Ectodermal cell (in vitro differentiated cells): Measurements from ENCODE around the gene MMP17.

Source experiments
- H3K27ac ChIP-seq: 2 replicates; pipeline ENCODE4 v1.7.0; 2013; ENCODE audit warnings: mild to moderate bottlenecking, low read depth, low read length; ENCODE audit not compliant: insufficient read depth, poor library complexity, severe bottlenecking
- H3K27me3 ChIP-seq: 2 replicates; pipeline ENCODE4 v1.7.0; 2013; ENCODE audit warnings: mild to moderate bottlenecking, low read length; ENCODE audit not compliant: insufficient read depth, control insufficient read depth, poor library complexity, severe bottlenecking
- H3K36me3 ChIP-seq: one replicate; pipeline ENCODE4 v1.7.0; 2013; ENCODE audit warnings: low read length; ENCODE audit not compliant: control insufficient read depth, insufficient read depth
- H3K4me1 ChIP-seq: one replicate; pipeline ENCODE4 v1.7.0; 2013; ENCODE audit warnings: low read length; ENCODE audit not compliant: control insufficient read depth, insufficient read depth
- H3K4me3 ChIP-seq: 2 replicates; pipeline ENCODE4 v1.7.0; 2013; ENCODE audit warnings: low read depth, low read length, control low read depth; ENCODE audit not compliant: insufficient read depth
- H3K9me3 ChIP-seq: 2 replicates; pipeline ENCODE4 v1.7.0; 2013; ENCODE audit warnings: mild to moderate bottlenecking, low read length, moderate library complexity; ENCODE audit not compliant: control insufficient read depth
- WGBS, 2 experiments: methylation state at CpG; one replicate each; pipeline ENCODE4 v1.1.7; 2013; ENCODE audit warnings: missing lambda C conversion rate in 2 of 2; 5-methylcytosine and 5-hydroxymethylcytosine counted together

The MMP17 gene

DNA sequence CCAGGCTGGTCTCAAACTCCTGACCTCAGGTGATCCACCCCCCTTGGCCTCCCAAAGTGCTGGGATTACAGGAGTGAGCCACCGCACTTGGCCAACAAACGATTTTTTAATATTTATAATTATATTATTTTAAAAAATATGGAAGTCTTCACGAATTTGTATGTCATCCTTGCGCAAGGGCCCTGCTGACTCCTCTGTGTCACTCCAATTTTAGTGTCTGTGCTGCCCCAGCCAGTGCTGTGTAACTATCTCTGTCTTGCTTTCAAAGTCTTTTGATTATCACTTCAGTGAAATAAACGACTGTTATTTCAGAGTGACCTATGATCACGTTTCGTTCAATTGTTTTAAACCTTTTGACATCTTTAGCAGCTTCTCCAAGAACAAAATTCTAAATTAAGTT, 13.1 kb upstream of the MMP17 start:
- no peak overlapping the region for H3K27ac ChIP-seq
- H3K4me3 ChIP-seq = no peak overlapping the region
- no peaks in the 10 kb centered on the region for H3K4me1 ChIP-seq
- 93 to 98% methylated on average over 5 to 6 of the region's 7 CpGs for WGBS, 2 experiments
- no peaks in the 10 kb centered on the region for H3K27me3 ChIP-seq
- H3K36me3 ChIP-seq = no peaks in the 10 kb centered on the region
- H3K9me3 ChIP-seq = no peaks in the 10 kb centered on the region

DNA sequence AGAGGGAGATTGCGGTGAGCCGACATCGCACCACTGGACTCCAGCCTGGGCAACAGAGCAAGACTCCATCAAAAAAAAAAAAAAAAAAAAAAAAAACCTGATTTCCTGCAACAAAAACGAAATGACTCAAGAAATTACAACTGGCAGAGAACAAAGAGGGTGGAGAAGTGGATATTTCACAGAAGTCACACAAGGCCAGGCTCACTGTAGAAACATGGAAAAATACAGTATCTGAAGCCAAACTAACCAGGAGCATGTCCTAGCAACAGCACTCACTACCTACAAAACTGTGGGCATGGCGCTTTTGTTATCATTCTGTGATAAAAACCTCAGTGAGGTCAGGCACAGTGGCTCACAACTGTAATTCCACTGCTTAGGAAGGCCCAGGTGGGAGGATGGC, 11.7 kb upstream of the MMP17 start:
- no peaks in the 10 kb centered on the region for H3K9me3 ChIP-seq
- H3K4me3 ChIP-seq = no peak overlapping the region
- WGBS, 2 experiments = 75 to 79% methylated on average over 5 of the region's 5 CpGs
- H3K36me3 ChIP-seq = no peaks in the 10 kb centered on the region
- H3K27me3 ChIP-seq = no peaks in the 10 kb centered on the region
- no peak overlapping the region for H3K27ac ChIP-seq
- H3K4me1 ChIP-seq = no peaks in the 10 kb centered on the region

DNA sequence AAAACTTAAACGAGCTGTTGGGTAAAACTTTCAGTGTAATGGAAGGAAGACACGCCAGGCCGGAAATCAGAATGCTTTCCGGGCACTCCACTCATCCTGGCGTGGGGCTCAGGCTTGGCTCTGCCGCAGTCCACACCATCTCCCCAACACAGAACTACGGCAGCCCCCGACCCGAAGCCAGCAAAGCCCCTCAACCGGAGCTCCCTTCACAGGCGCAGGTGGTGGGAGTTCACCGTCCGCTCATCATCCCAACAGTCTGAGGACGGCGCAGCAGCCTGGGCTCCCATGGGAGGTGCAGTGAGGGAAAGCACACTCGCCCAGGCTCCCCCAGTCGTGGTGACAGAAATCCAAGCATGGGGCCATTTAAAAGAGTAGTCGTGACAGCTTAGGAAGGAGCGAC, 11.0 kb upstream of the MMP17 start:
- H3K4me1 ChIP-seq = no peaks in the 10 kb centered on the region
- H3K27ac ChIP-seq = no peak overlapping the region
- H3K36me3 ChIP-seq = no peaks in the 10 kb centered on the region
- WGBS, 2 experiments = 91 to 93% methylated on average over 19 of the region's 19 CpGs
- H3K27me3 ChIP-seq = no peaks in the 10 kb centered on the region
- H3K9me3 ChIP-seq = no peaks in the 10 kb centered on the region
- no peak overlapping the region for H3K4me3 ChIP-seq

DNA sequence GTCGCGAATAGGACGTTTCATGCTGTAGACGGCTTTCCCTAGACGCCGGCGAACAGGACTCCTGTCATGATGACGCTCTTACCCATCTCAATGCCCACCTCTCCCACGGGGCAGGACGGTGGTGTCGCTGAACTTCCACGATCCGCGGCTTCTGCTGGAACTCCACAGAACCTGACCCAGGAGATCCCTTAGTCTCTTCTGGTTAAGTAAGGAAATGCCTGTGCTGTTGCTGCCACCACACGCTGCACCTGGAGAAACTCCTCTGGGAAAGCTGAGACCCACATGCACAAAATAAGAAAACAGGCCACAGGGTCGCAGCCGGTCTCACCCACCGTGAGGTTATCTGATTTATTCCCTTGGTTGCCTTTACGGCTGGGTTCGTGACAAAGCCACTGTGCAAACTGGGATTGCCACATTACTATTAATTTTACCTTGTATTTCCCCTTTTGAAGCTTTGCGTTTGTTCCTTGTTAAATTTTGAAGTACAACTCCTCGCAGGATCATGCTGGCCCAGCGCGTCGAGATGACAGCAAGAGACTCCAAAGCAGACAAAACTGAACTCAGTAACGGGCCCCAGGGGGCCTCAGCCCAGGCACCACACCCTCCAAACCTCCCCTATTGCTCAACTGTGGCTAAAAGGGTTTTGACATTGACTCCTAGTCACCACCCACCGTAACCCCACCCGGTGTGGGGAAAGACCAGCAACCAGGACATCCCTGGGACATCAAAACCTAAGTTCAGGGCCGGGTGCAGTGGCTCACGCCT, 9.2 kb upstream of the MMP17 start:
- H3K4me3 ChIP-seq = no peak overlapping the region
- 90 to 91% methylated on average over 30 of the region's 30 CpGs for WGBS, 2 experiments
- H3K27ac ChIP-seq = no peak overlapping the region
- no peaks in the 10 kb centered on the region for H3K27me3 ChIP-seq
- no peaks in the 10 kb centered on the region for H3K36me3 ChIP-seq
- H3K9me3 ChIP-seq = no peaks in the 10 kb centered on the region
- H3K4me1 ChIP-seq = no peaks in the 10 kb centered on the region

DNA sequence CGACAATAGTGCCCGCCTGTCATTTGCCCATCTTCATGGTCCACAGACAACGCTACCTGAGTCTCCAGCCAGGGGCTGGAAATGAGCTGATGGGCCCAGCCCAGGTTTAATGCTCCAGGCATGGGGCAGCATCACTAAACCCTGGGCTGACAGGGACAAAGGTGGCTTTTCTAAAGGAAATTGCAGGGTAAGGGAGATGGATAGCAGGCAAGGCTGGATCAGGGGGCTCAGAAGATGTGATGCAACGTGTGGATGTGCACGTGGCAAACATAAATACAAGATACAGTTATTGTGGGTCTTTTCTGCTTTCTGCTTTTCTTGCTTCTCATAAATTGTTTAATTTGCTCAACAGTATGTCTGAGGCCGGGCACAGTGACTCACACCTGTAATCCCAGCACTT, 3.7 kb upstream of the MMP17 start:
- no peaks in the 10 kb centered on the region for H3K9me3 ChIP-seq
- no peak overlapping the region for H3K4me3 ChIP-seq
- H3K27ac ChIP-seq = no peak overlapping the region
- peaks cover 3% of the 10 kb centered on the region for H3K4me1 ChIP-seq
- WGBS, 2 experiments = 94 to 96% methylated on average over 6 of the region's 6 CpGs
- H3K36me3 ChIP-seq = no peaks in the 10 kb centered on the region
- peaks cover 25% of the 10 kb centered on the region for H3K27me3 ChIP-seq

DNA sequence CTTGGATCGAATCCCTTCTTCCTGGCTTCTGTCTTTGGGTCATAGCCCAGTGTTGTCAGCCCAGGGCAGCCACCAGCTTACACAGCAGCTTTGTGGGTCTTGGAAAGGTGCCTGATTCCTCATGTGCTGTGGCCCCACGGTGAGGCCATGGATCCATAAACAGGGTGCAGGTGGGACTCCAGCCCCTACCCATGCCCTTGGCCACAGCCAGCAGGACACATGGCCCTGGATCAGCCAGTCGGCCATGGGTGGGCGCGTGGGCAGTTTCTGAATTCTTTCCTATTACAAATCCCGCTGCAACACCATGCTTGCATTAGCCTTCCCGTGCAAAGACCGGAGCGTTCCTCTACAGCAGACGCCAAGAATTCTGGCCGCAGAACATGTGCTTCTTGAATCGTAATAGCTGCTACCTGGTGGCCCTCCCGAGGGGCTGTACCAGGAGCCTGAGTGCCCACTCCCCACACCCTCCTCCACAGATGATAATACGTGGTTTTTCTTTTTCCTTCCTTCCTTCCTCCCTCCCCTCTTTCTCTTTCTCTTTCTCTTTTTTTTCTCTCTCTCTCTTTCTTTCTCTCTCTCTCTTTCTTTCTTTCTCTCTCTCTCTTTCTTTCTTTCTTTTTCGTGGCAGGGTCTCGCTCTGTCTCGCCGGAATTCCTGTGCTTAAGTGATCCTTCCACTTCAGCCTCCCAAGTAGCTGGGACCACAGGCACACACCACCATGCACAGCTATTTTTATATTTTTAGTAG, 2.9 kb upstream of the MMP17 start:
- peaks cover 34% of the 10 kb centered on the region for H3K27me3 ChIP-seq
- H3K4me1 ChIP-seq = peaks cover 11% of the 10 kb centered on the region
- H3K27ac ChIP-seq = no peak overlapping the region
- H3K4me3 ChIP-seq = no peak overlapping the region
- no peaks in the 10 kb centered on the region for H3K9me3 ChIP-seq
- WGBS, 2 experiments = 91% methylated on average over 18 of the region's 18 CpGs
- H3K36me3 ChIP-seq = no peaks in the 10 kb centered on the region

DNA sequence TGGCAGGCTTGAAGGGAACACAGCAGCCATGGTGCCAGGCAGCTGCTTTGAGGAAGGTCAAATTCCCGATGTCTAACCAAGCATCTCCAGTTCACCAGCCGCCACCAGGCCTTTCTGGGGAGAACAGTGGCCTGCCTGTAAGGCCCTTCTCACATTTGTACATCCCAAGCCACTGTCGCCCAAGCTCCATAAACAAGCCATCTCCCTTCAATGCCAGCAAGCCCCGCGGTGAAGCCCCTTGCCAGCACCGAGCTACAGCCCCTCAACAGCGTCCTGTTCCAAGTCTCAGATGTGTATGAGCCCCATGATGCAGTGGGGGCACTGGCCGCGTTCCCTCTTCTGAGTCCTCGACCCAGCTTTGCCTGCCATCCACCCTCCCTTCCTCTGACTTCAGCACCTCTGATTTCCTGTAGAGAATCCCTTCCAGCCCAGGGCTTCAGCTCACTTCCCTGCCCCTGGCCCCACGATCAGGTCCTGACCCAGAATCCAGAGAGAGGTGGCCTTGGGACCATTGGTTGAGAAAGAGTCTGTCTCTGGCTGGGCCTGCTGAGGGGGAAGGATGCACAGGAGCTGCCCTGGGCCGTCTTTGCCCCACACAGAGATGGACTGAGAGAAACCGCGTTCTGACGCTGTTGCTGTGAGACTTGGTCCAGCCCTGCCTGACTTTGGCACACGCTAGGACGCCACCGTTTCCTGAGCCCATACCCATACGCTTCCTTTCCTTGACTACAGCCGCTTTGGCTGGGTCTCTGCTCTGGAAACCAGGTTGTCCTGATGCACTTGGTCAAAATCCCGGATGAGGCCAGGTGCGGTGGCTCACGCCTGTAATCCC, 1.9 kb upstream of the MMP17 start:
- H3K27ac ChIP-seq = no peak overlapping the region
- 88 to 89% methylated on average over 23 of the region's 23 CpGs for whole genome bisulfite sequencing, 2 experiments
- H3K4me1 ChIP-seq = peaks cover 17% of the 10 kb centered on the region
- no peak overlapping the region for H3K4me3 ChIP-seq
- peaks cover 44% of the 10 kb centered on the region for H3K27me3 ChIP-seq
- no peaks in the 10 kb centered on the region for H3K36me3 ChIP-seq
- no peaks in the 10 kb centered on the region for H3K9me3 ChIP-seq

DNA sequence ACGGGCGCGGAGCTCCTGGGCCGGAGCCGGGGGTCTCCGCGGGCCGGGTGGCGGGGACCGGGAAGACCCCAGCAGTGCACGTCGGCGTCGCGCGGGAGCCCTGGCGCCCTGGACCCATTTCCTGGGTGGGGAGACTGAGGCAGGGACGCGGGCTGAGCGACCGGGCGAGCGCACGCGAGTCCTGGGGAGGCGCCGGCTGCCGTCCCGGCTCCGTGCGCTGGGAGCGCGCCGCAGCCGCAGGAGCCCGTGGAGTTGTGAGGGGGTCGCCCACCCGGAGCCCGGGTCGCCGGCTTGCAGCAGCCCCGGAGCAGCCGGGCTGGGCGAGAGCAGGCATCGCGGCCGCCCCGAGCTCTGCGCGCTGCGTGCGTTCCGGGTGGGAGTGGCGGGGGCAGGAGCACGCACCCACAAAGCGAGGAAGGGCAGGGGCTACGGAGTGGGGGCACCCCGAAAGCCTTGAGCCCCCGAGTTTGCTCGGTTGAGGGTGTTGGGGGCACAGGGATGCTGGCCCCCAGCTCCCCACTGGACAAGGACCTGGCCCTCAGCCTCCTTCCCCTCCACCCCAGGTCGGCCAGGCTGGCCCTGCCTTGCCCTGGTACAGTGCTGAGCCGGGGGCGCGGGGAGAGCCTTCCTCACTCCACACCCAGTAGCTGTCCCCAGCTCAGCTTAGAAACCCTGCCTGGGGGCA, 620 bp downstream of the MMP17 start:
- Histone ChIP-seq H3K36me3 (no peaks in the 10 kb centered on the region), H3K27me3 (peaks cover 56% of the 10 kb centered on the region), H3K27ac (no peak overlapping the region), H3K9me3 (no peaks in the 10 kb centered on the region), H3K4me3 (peak overlapping the region; percentile 50), H3K4me1 (peaks cover 18% of the 10 kb centered on the region)
- WGBS, 2 experiments = 1 to 2% methylated on average over 64 of the region's 64 CpGs

DNA sequence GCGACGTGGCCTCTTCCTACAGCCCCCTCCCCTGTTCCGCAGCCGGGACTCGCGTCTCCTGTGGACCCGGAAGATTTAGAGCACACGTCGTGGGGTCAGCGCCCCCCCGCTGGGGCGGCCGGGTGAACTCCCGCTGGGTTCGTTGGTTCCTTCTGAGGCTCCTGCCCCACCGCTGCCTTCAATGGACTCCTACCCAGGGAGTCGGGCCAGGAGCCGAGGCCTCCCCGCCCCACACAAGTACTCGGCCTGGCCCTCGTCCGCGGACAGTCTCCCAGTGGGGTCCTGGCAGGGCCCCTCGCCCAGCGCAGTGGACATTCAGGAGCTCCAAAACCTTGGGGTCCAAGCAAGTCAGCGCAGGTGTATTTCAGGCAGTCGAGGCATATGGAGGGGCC, 1.2 kb downstream of the MMP17 start:
- WGBS, 2 experiments = 4 to 6% methylated on average over 27 of the region's 27 CpGs
- peaks cover 18% of the 10 kb centered on the region for H3K4me1 ChIP-seq
- no peak overlapping the region for H3K27ac ChIP-seq
- H3K9me3 ChIP-seq = no peaks in the 10 kb centered on the region
- no peaks in the 10 kb centered on the region for H3K36me3 ChIP-seq
- peak overlapping the region; percentile 50 for H3K4me3 ChIP-seq
- H3K27me3 ChIP-seq = peaks cover 56% of the 10 kb centered on the region
